Measurements from ENCODE around the gene B3GALT5. TPM values are rescaled to one million over a fixed set of nuclear protein-coding genes. Genes with fewer than 3 reads are reported as not detected.

Gene B3GALT5
- total and polyA plus RNA-seq, 2 donors (not counting 1 experiment from before 2014, with no cell fraction given): not detected

GRCh38 chr21:39720126-39720778, 107.5 kb downstream of the B3GALT5 start:
- ATAC-seq (ENCODE audit: low read depth): no peak
- peaks cover 6% of the 10 kb centered on the region for H3K9me3 Mint-ChIP-seq (ENCODE audit: insufficient read depth)
- H3K27ac Mint-ChIP-seq: no peak overlapping the region
- no peaks in the 10 kb centered on the region for H3K36me3 ChIP-seq (replicated peaks in 1 of 2; ENCODE audit: control extremely low read depth in 1 of 2, control insufficient read depth in 1 of 2, extremely low read depth in 1 of 2, insufficient read depth in 2 of 2, low read length in 1 of 2)
- no peaks in the 10 kb centered on the region for H3K79me2 ChIP-seq (ENCODE audit: control insufficient read depth, insufficient read depth, low read length)
- CTCF ChIA-PET: no interaction called here
- TF ChIP-seq CTCF (IDR thresholded peaks at IDR 0.05) (no peak), EZH2 (IDR thresholded peaks at IDR 0.05; ENCODE audit: borderline replicate concordance, insufficient read depth, low read depth, low read length, poor library complexity, severe bottlenecking) (no peak)
- WGBS (ENCODE audit: insufficient coverage): 67% methylated on average over 1 of the region's 5 CpGs
- peaks cover 4% of the 10 kb centered on the region for H3K27me3 Mint-ChIP-seq
- POLR2A ChIA-PET: no interaction called here
- H3K4me1 Mint-ChIP-seq: no peaks in the 10 kb centered on the region
- no peak overlapping the region for H3K27ac ChIP-seq (ENCODE audit: low read length in 2 of 2)
- DNase-seq: no peak
- no peaks in the 10 kb centered on the region for H3K27me3 ChIP-seq (replicated peaks in 1 of 4; ENCODE audit: control extremely low read depth in 1 of 4, control insufficient read depth in 3 of 4, insufficient read depth in 4 of 4, low read length in 3 of 4)
- H3K4me1 ChIP-seq (ENCODE audit: control insufficient read depth in 2 of 2, insufficient read depth in 2 of 2, low read length in 2 of 2): no peaks in the 10 kb centered on the region
- H3K9me3 ChIP-seq (ENCODE audit: control extremely low read depth in 1 of 3, control insufficient read depth in 2 of 3, insufficient read depth in 1 of 3, low read length in 2 of 3): no peaks in the 10 kb centered on the region
- no peak overlapping the region for H3K4me2 ChIP-seq (replicated peaks; ENCODE audit: low read depth, low read length, poor library complexity, severe bottlenecking)
- no peak overlapping the region for H3K4me3 ChIP-seq (ENCODE audit: control extremely low read depth in 1 of 5, extremely low read depth in 1 of 5, insufficient read depth in 1 of 5, low read depth in 2 of 5, low read length in 4 of 5)
- no peak overlapping the region for H3K4me3 Mint-ChIP-seq
- no peaks in the 10 kb centered on the region for H4K20me1 ChIP-seq (ENCODE audit: control insufficient read depth, insufficient read depth, low read length, poor library complexity, severe bottlenecking)
- H3K9ac ChIP-seq (ENCODE audit: low read length): no peak overlapping the region
- intact Hi-C loops (cut with micrococcal nuclease): no loop called here
- H2AFZ ChIP-seq (ENCODE audit: insufficient read depth, low read depth, low read length, poor library complexity, severe bottlenecking): no peak overlapping the region

GRCh38 chr21:39721885-39722284, 109.1 kb downstream of the B3GALT5 start:
- no peaks in the 10 kb centered on the region for H3K4me1 Mint-ChIP-seq
- H4K20me1 ChIP-seq (ENCODE audit: control insufficient read depth, insufficient read depth, low read length, poor library complexity, severe bottlenecking): no peaks in the 10 kb centered on the region
- H3K27me3 Mint-ChIP-seq: peaks cover 4% of the 10 kb centered on the region
- WGBS (ENCODE audit: insufficient coverage): 100% methylated on average over 1 of the region's 1 CpG
- ChIA-PET CTCF (no interaction called here), POLR2A (no interaction called here)
- peaks cover 0 to 5% (median 0%) of the 10 kb centered on the region in 3 donors for H3K9me3 ChIP-seq (ENCODE audit: control extremely low read depth in 1 of 3, control insufficient read depth in 2 of 3, insufficient read depth in 1 of 3, low read length in 2 of 3)
- TF ChIP-seq EZH2 (IDR thresholded peaks at IDR 0.05; ENCODE audit: borderline replicate concordance, insufficient read depth, low read depth, low read length, poor library complexity, severe bottlenecking): no peak
- TF ChIP-seq CTCF (IDR thresholded peaks at IDR 0.05): no peak
- no peak overlapping the region for H3K4me2 ChIP-seq (replicated peaks; ENCODE audit: low read depth, low read length, poor library complexity, severe bottlenecking)
- H3K9me3 Mint-ChIP-seq (ENCODE audit: insufficient read depth): peaks cover 6% of the 10 kb centered on the region
- H3K79me2 ChIP-seq (ENCODE audit: control insufficient read depth, insufficient read depth, low read length): no peaks in the 10 kb centered on the region
- H3K4me1 ChIP-seq (ENCODE audit: control insufficient read depth in 2 of 2, insufficient read depth in 2 of 2, low read length in 2 of 2): no peaks in the 10 kb centered on the region
- H3K27ac Mint-ChIP-seq: no peak overlapping the region
- no peak overlapping the region for H3K4me3 ChIP-seq (ENCODE audit: control extremely low read depth in 1 of 5, extremely low read depth in 1 of 5, insufficient read depth in 1 of 5, low read depth in 2 of 5, low read length in 4 of 5)
- intact Hi-C loops (cut with micrococcal nuclease): no loop called here
- H3K27ac ChIP-seq (ENCODE audit: low read length in 2 of 2): no peak overlapping the region
- no peaks in the 10 kb centered on the region for H3K36me3 ChIP-seq (replicated peaks in 1 of 2; ENCODE audit: control extremely low read depth in 1 of 2, control insufficient read depth in 1 of 2, extremely low read depth in 1 of 2, insufficient read depth in 2 of 2, low read length in 1 of 2)
- no peak overlapping the region for H3K4me3 Mint-ChIP-seq
- DNase-seq (no peak), ATAC-seq (ENCODE audit: low read depth) (no peak)
- no peaks in the 10 kb centered on the region for H3K27me3 ChIP-seq (replicated peaks in 1 of 4; ENCODE audit: control extremely low read depth in 1 of 4, control insufficient read depth in 3 of 4, insufficient read depth in 4 of 4, low read length in 3 of 4)
- no peak overlapping the region for H3K9ac ChIP-seq (ENCODE audit: low read length)
- no peak overlapping the region for H2AFZ ChIP-seq (ENCODE audit: insufficient read depth, low read depth, low read length, poor library complexity, severe bottlenecking)

Other genes with a start within 250 kb of the B3GALT5 start
- gene LCA5L, start 167.2 kb upstream of the B3GALT5 start, total RNA-seq: 0.39 and 0.62 TPM in 2 replicates
- gene LCA5L, start 167.2 kb upstream of the B3GALT5 start, polyA plus RNA-seq: 0.17 TPM in 1 of 2 replicates, not detected in the other
- gene SH3BGR, start 161.0 kb upstream of the B3GALT5 start, total RNA-seq: 1.0 and 1.7 TPM in 2 replicates
- gene SH3BGR, start 161.0 kb upstream of the B3GALT5 start, polyA plus RNA-seq: 0.21 and 1.1 TPM in 2 replicates
- gene IGSF5, start 132.2 kb downstream of the B3GALT5 start, total RNA-seq: not detected in 2 replicates
- not detected in 2 replicates for gene IGSF5, start 132.2 kb downstream of the B3GALT5 start, polyA plus RNA-seq

All from B cell (primary cell).